ENCODE measurements around the gene OR4M2. TPM values are rescaled to one million over a fixed set of nuclear protein-coding genes. Genes with fewer than 3 reads are reported as not detected.

OR4M2 gene
- total and polyA plus RNA-seq, 2 experiments from 2014 or later: not detected

Other genes starting within 250 kb of the OR4M2 start
- gene POTEB, start 202.8 kb upstream of the OR4M2 start, total RNA-seq (2014; rRNA removed; shearing (Covaris generic)): not detected in 2 replicates
- not detected in 2 replicates for gene POTEB, start 202.8 kb upstream of the OR4M2 start, polyA plus RNA-seq (2016; fragmentation: Nextera tagmentation; extraction: Ambion mirVana)